Osteoblast (primary cell): ENCODE results near the gene UNC13D. TPM values are rescaled to one million over a fixed set of nuclear protein-coding genes. Genes with fewer than 3 reads are reported as not detected.
A peak's percentile ranks its signal among the peaks of the same experiment; 100 is the strongest.

ENCODE experiments used
- DNase-seq: peaks from one replicate; pipeline ENCODE4 v3.0.0; 2011; ENCODE audit warnings: low spot score, mixed read lengths; ENCODE audit not compliant: insufficient read length; ENCODE audit errors: missing footprints
- H2AFZ ChIP-seq: 2 replicates; pipeline ENCODE4 v1.6.0; 2011; ENCODE audit warnings: mild to moderate bottlenecking, low read length
- H3K27ac ChIP-seq: 2 replicates; pipeline ENCODE4 v1.5.1; 2011; ENCODE audit warnings: mild to moderate bottlenecking, low read depth, low read length, moderate library complexity
- H3K27me3 ChIP-seq: 2 replicates; pipeline ENCODE4 v1.6.0; 2012; ENCODE audit warnings: mild to moderate bottlenecking, control low read depth, inconsistent platforms, low read length, moderate library complexity; ENCODE audit not compliant: insufficient read depth
- H3K36me3 ChIP-seq: 2 replicates; pipeline ENCODE4 v1.5.1; 2011; ENCODE audit warnings: mild to moderate bottlenecking, low read length, control low read depth, moderate library complexity; ENCODE audit not compliant: insufficient read depth
- H3K4me1 ChIP-seq: 2 replicates; pipeline ENCODE4 v1.5.1; 2011; ENCODE audit warnings: mild to moderate bottlenecking, low read length, control low read depth, moderate library complexity; ENCODE audit not compliant: insufficient read depth
- H3K4me2 ChIP-seq: 2 replicates; pipeline ENCODE4 v1.6.0; 2011; ENCODE audit warnings: mild to moderate bottlenecking, low read length; ENCODE audit not compliant: insufficient read depth
- H3K4me3 ChIP-seq: fragments of 200-600 bp; sonication (generic); 3 replicates; pipeline ENCODE4 v1.5.1; 2012; ENCODE audit warnings: mild to moderate bottlenecking, low read length, inconsistent platforms; ENCODE audit not compliant: insufficient read depth
- H3K79me2 ChIP-seq: 2 replicates; pipeline ENCODE4 v1.6.0; 2012; ENCODE audit warnings: mild to moderate bottlenecking, low read length, control low read depth, inconsistent platforms; ENCODE audit not compliant: insufficient read depth
- H3K9me3 ChIP-seq: 2 replicates; pipeline ENCODE4 v1.5.1; 2011; ENCODE audit warnings: low read depth, low read length, control low read depth
- H4K20me1 ChIP-seq: 2 replicates; pipeline ENCODE4 v1.6.0; 2012; ENCODE audit warnings: mild to moderate bottlenecking, low read length, control low read depth; ENCODE audit not compliant: insufficient read depth
- CTCF ChIP-seq: IDR thresholded peaks from 2 replicates; pipeline ENCODE4 v1.5.1; 2011; ENCODE audit warnings: mild to moderate bottlenecking, low read depth, low read length, moderate library complexity; ENCODE audit errors: extremely low read depth
- total RNA-seq: library from RNA; depleted of rRNA; stranded (reverse); fragments of >200 nt; gene quantifications from 2 replicates; pipeline ENCODE4 v1.2.3, GENCODE V29; 2012

Gene UNC13D
- total RNA-seq, 1 donor: 1.1 TPM

- Histone ChIP-seq H3K27ac (peak overlapping the region; percentile 28), H3K79me2 (no peaks in the 10 kb centered on the region), H2AFZ (no peak overlapping the region), H3K27me3 (no peaks in the 10 kb centered on the region), H3K9me3 (no peaks in the 10 kb centered on the region), H3K4me3 (no peak overlapping the region), H3K4me1 (peaks cover 7% of the 10 kb centered on the region), H3K36me3 (no peaks in the 10 kb centered on the region), H4K20me1 (no peaks in the 10 kb centered on the region), H3K4me2 (no peak overlapping the region)
- no peak for TF ChIP-seq CTCF
- no peak for DNase-seq
Measured at GRCh38 chr17:75832652-75833400, 11.4 kb downstream of the UNC13D start.

- DNase-seq: peak; percentile 98
- Histone ChIP-seq H3K27me3 (no peaks in the 10 kb centered on the region), H3K4me3 (no peak overlapping the region), H3K4me1 (peaks cover 13% of the 10 kb centered on the region), H3K27ac (peak overlapping the region; percentile 28), H3K4me2 (no peak overlapping the region), H3K9me3 (no peaks in the 10 kb centered on the region), H4K20me1 (no peaks in the 10 kb centered on the region), H2AFZ (peak overlapping the region; percentile 36), H3K79me2 (no peaks in the 10 kb centered on the region), H3K36me3 (no peaks in the 10 kb centered on the region)
- no peak for TF ChIP-seq CTCF
Measured at GRCh38 chr17:75832164-75832651, 12.0 kb downstream of the UNC13D start.

GRCh38 chr17:75831032-75831571 is 13.1 kb downstream of the UNC13D start:
- no peaks in the 10 kb centered on the region for H3K9me3 ChIP-seq
- no peak overlapping the region for H2AFZ ChIP-seq
- H3K4me3 ChIP-seq: no peak overlapping the region
- H4K20me1 ChIP-seq: no peaks in the 10 kb centered on the region
- no peak for TF ChIP-seq CTCF
- peaks cover 16% of the 10 kb centered on the region for H3K4me1 ChIP-seq
- H3K27ac ChIP-seq: no peak overlapping the region
- no peaks in the 10 kb centered on the region for H3K27me3 ChIP-seq
- H3K79me2 ChIP-seq: no peaks in the 10 kb centered on the region
- no peaks in the 10 kb centered on the region for H3K36me3 ChIP-seq
- no peak for DNase-seq
- H3K4me2 ChIP-seq: no peak overlapping the region
